HCT116 (cell line): ENCODE results near the gene MOK. TPM values are rescaled to one million over a fixed set of nuclear protein-coding genes. Genes with fewer than 3 reads are reported as not detected.

Experiments
- ATAC-seq: fragments of 200-7000 bp; cut with Tn5 transposase; 2 replicates; pipeline ENCODE4 v1.9.1; 2020; ENCODE audit warnings: mild to moderate bottlenecking, moderate library complexity
- BruUV-seq: library from RNA; stranded (reverse); fragments of 400-500 nt; replicated peaks from 2 replicates; lab custom pipeline; 2021; lab: Mats Ljungman, UMichigan
- CTCF ChIA-PET: fragments of 300-600 bp; sonication (Branson Sonifier 250); formaldehyde crosslinking; loops from one replicate; lab custom pipeline; 2021; ENCODE audit warnings: antibody characterized with exemption; lab: Charles Lee
- POLR2A ChIA-PET: fragments of 300-600, 350-600 bp; sonication (Branson Sonifier 250); formaldehyde crosslinking; loops from one replicate; lab custom pipeline; 2021; ENCODE audit warnings: antibody characterized with exemption; lab: Charles Lee
- RAD21 ChIA-PET, 2 experiments: fragments of 300-600 bp; sonication (Branson Sonifier 250); formaldehyde crosslinking; loops; one replicate each; lab custom pipeline; 2023; ENCODE audit warnings: low total read pairs in 2 of 2; ENCODE audit not compliant: uncharacterized antibody in 2 of 2, unreplicated experiment in 2 of 2, low non-redundant PET in 1 of 2; lab: Charles Lee
- DNase-seq: peaks from one replicate; pipeline ENCODE4 v3.0.0-alpha.2; 2010; ENCODE audit warnings: low read depth, low spot score
- H2AFZ ChIP-seq: fragments of 200-600 bp; shearing (Covaris generic), sonication (generic); 2 replicates; pipeline ENCODE4 v1.6.1; 2017; ENCODE audit warnings: low read depth, mixed run types, mixed read lengths, antibody characterized with exemption, low read length; ENCODE audit not compliant: poor library complexity, severe bottlenecking
- H3K27ac ChIP-seq: 2 replicates; pipeline ENCODE4 v1.5.1; 2012; ENCODE audit warnings: low read depth, low read length
- H3K27me3 ChIP-seq: fragments of 200-600 bp; sonication (generic); 2 replicates; pipeline ENCODE4 v1.6.1; 2016; ENCODE audit warnings: mixed run types, low read length, mixed read lengths; ENCODE audit not compliant: insufficient read depth
- H3K36me3 ChIP-seq, 2 experiments: fragments of 200-500 bp in 1 of 2; fragments of 200-600 bp in 1 of 2; sonication (Bioruptor generic) in 1 of 2; sonication (generic) in 1 of 2; 2 replicates each; pipeline versions ENCODE4 v1.5.1 to v1.6.1; 2014 to 2016; ENCODE audit warnings: low read length in 2 of 2, inconsistent platforms in 1 of 2, mixed read lengths in 1 of 2, mixed run types in 1 of 2; ENCODE audit not compliant: insufficient read depth in 2 of 2, control insufficient read depth in 1 of 2
- H3K4me1 ChIP-seq, 2 experiments: fragments of 200-600 bp in 1 of 2; sonication (generic) in 1 of 2; 2 replicates each; pipeline versions ENCODE4 v1.5.1 to v1.6.1; 2012 to 2017; ENCODE audit warnings: low read length in 2 of 2, inconsistent platforms in 1 of 2, mild to moderate bottlenecking in 1 of 2, mixed read lengths in 1 of 2, mixed run types in 1 of 2, moderate library complexity in 1 of 2; ENCODE audit not compliant: insufficient read depth in 2 of 2, control insufficient read depth in 1 of 2
- H3K4me2 ChIP-seq: fragments of 200-600 bp; sonication (generic); 2 replicates; pipeline ENCODE4 v1.6.1; 2017; ENCODE audit warnings: mixed run types, low read length, mixed read lengths
- H3K4me3 ChIP-seq, 2 experiments: fragments of 200-600 bp in 1 of 2; sonication (generic) in 1 of 2; replicated peaks in 1 of 2; 2 replicates each; pipeline ENCODE4 v1.5.1; 2011 to 2016; ENCODE audit warnings: low read length in 2 of 2, control low read depth in 1 of 2, low read depth in 1 of 2, mild to moderate bottlenecking in 1 of 2, mixed read lengths in 1 of 2, mixed run types in 1 of 2
- H3K79me2 ChIP-seq: fragments of 200-600 bp; sonication (generic); 2 replicates; pipeline ENCODE4 v1.6.1; 2017; ENCODE audit warnings: mild to moderate bottlenecking, mixed run types, low read length, moderate library complexity, mixed read lengths; ENCODE audit not compliant: insufficient read depth
- H3K9ac ChIP-seq: fragments of 200-600 bp; sonication (generic); 2 replicates; pipeline ENCODE4 v1.6.1; 2016; ENCODE audit warnings: low read length, mixed read lengths
- H3K9me2 ChIP-seq: fragments of 200-600 bp; sonication (generic), shearing (Covaris generic); 2 replicates; pipeline ENCODE4 v1.6.1; 2017; ENCODE audit warnings: mixed run types, mild to moderate bottlenecking, moderate library complexity; ENCODE audit not compliant: insufficient read depth
- H3K9me3 ChIP-seq, 2 experiments: fragments of 200-500 bp in 1 of 2; fragments of 200-600 bp in 1 of 2; sonication (Bioruptor generic) in 1 of 2; sonication (generic) in 1 of 2; 2 replicates each; pipeline ENCODE4 v1.6.1; 2014 to 2017; ENCODE audit warnings: low read length in 2 of 2, mixed read lengths in 2 of 2, inconsistent platforms in 1 of 2, low read depth in 1 of 2, mild to moderate bottlenecking in 1 of 2, mixed run types in 1 of 2, moderate library complexity in 1 of 2; ENCODE audit not compliant: control insufficient read depth in 1 of 2, insufficient read depth in 1 of 2
- H4K20me1 ChIP-seq: fragments of 200-600 bp; sonication (generic), shearing (Covaris generic); 2 replicates; pipeline ENCODE4 v1.6.1; 2017; ENCODE audit warnings: mixed run types, mild to moderate bottlenecking, moderate library complexity; ENCODE audit not compliant: insufficient read depth
- ATF3 ChIP-seq: IDR thresholded peaks from 2 replicates; pipeline ENCODE4 v1.6.1; 2012
- ELF1 ChIP-seq: IDR thresholded peaks from 2 replicates; pipeline ENCODE4 v1.6.1; 2012; ENCODE audit warnings: low read depth, borderline replicate concordance
- EZH2 ChIP-seq: fragments of 200-600 bp; sonication (generic); IDR thresholded peaks from 2 replicates; pipeline ENCODE4 v1.6.1; 2017; ENCODE audit warnings: antibody characterized with exemption, mixed run types
- EZH2phosphoT487 ChIP-seq: fragments of 200-600 bp; IDR thresholded peaks from 2 replicates; pipeline ENCODE4 v1.6.1; 2018; ENCODE audit warnings: antibody characterized with exemption, borderline replicate concordance
- FOSL1 ChIP-seq: IDR thresholded peaks from 2 replicates; pipeline ENCODE4 v1.6.1; 2012; ENCODE audit warnings: low read depth
- SIN3A ChIP-seq: IDR thresholded peaks from 2 replicates; pipeline ENCODE4 v1.6.1; 2012; ENCODE audit warnings: low read depth
- ZBTB33 ChIP-seq: IDR thresholded peaks from 2 replicates; pipeline ENCODE4 v1.6.1; 2011; ENCODE audit warnings: mild to moderate bottlenecking, low read length, moderate library complexity; ENCODE audit not compliant: insufficient replicate concordance; ENCODE audit errors: extremely low read depth
- intact Hi-C: fragments of 100-400 bp; cut with micrococcal nuclease; formaldehyde crosslinking; loops from 2 replicates; pipeline ENCODE4 v1.10.0; 2022
- total RNA-seq: library from RNA; stranded (reverse); gene quantifications from one replicate; pipeline ENCODE4 v1.2.1, GENCODE V29; 2021; ENCODE audit not compliant: unreplicated experiment

MOK gene
- total RNA-seq, 1 experiment from 2014 or later: 9.4 TPM

- ChIA-PET RAD21 (no interaction called here), POLR2A (no interaction called here), CTCF (interaction anchor here (1.1 kb wide), 1 partner anchor 16 kb away, joined by 3 read pairs; no protein-coding TSS in a partner anchor)
- BruUV-seq: no TSS peak
- no peak overlapping the region for H3K4me2 ChIP-seq
- H4K20me1 ChIP-seq: no peaks in the 10 kb centered on the region
- no peaks in the 10 kb centered on the region for H3K9me2 ChIP-seq
- no peak overlapping the region for H3K4me3 ChIP-seq
- H3K27me3 ChIP-seq: no peaks in the 10 kb centered on the region
- H2AFZ ChIP-seq: no peak overlapping the region
- no peak for DNase-seq
- no peak for ATAC-seq
- H3K9me3 ChIP-seq: no peaks in the 10 kb centered on the region
- no peaks in the 10 kb centered on the region for H3K79me2 ChIP-seq
- peaks cover 0 to 7% of the 10 kb centered on the region in 2 experiments; a peak in 2 of 4 replicates for H3K4me1 ChIP-seq
- H3K27ac ChIP-seq: no peak overlapping the region
- H3K36me3 ChIP-seq: no peaks in the 10 kb centered on the region
- no peak overlapping the region for H3K9ac ChIP-seq
- intact Hi-C loops: no loop called here
- TF ChIP-seq ELF1: no peak
- TF ChIP-seq ATF3: no peak
- TF ChIP-seq EZH2: no peak
- no peak for TF ChIP-seq ZBTB33
- no peak for TF ChIP-seq FOSL1
- TF ChIP-seq EZH2phosphoT487: no peak
Measured at GRCh38 chr14:102230481-102231210, 74.3 kb downstream of the MOK start.

GRCh38 chr14:102229739-102230092 lies 75.2 kb downstream of the MOK start:
- Histone ChIP-seq H3K9ac (no peak overlapping the region), H3K27me3 (no peaks in the 10 kb centered on the region), H3K9me2 (no peaks in the 10 kb centered on the region), H3K79me2 (no peaks in the 10 kb centered on the region), H3K4me2 (no peak overlapping the region), H4K20me1 (no peaks in the 10 kb centered on the region), H3K4me1 (no peaks in the 10 kb centered on the region), H3K27ac (no peak overlapping the region), H3K9me3 (no peaks in the 10 kb centered on the region), H3K36me3 (no peaks in the 10 kb centered on the region), H3K4me3 (no peak overlapping the region), H2AFZ (no peak overlapping the region)
- ATAC-seq: no peak
- ChIA-PET RAD21 (no interaction called here), CTCF (no interaction called here), POLR2A (no interaction called here)
- no peak for TF ChIP-seq SIN3A
- BruUV-seq: no TSS peak
- no peak for DNase-seq
- intact Hi-C loops: no loop called here
